ENCODE data around the gene CASZ1. TPM values are rescaled to one million over a fixed set of nuclear protein-coding genes. Genes with fewer than 3 reads are reported as not detected.
A peak's percentile ranks its signal among the peaks of the same experiment; 100 is the strongest.

Gene CASZ1
- total RNA-seq, 2 donors from 2014 or later: 18.4 to 21.5 TPM

DNA sequence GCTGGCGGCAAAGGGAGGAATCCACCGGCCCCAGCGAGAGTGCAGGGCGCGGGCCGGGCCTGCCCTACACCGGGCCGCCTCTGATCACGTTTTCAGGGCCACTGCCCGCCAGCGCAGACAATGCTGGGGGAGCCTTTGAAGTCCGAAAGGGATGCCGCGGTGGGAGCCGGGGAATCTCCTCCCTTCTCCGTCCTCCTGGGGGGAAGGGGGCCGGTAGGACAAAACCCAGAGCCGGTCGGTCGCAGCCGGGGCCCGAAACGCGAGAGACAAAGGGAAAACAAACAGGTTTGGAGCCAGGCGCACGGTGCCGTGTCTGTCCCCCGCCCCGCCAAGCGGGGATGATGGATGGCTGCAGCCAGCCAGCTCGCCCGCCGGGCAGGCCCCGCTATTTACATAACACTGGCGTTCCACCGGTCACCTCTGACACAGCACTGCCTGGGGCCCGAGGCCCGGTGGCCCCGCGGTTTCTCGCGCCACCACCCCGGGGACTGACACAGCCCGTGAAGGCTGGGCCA, 92.0 kb downstream of the CASZ1 start:
- intact Hi-C loops (cut with DNase I): no loop called here
- no peak for DNase-seq (ENCODE audit: low spot score)

GRCh38 chr1:10703702-10704101, 92.7 kb downstream of the CASZ1 start:
- DNase-seq (ENCODE audit: low spot score): no peak
- intact Hi-C loops (cut with DNase I): no loop called here

DNA sequence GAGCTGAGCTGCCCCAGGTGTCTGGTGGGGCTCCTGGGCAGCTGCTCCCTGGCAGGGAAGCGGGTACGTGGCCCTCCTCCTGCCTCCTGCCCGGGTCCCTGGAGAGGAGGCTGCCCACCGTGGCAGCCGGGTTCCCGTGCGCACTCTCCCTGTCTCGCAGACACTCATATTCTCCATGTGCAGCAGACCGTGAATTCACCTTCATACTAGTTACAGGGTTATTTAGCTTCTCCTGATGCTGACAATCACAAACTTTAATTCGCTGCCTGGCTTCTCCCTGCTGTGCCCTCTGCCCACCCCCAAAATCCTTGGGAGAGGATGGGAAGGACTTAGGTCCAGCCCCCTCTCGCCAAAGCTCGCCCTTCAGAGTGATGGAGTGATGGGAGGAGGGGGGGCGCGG, 95.3 kb downstream of the CASZ1 start:
- DNase-seq (ENCODE audit: low spot score): no peak
- intact Hi-C loops (cut with DNase I): no loop called here

GRCh38 chr1:10699470-10699835, 97.0 kb downstream of the CASZ1 start:
- no peak for DNase-seq (ENCODE audit: low spot score)
- intact Hi-C loops (cut with DNase I): loop anchor here in 1 of 2 donors (10.0 kb wide), 1 partner anchor 185 kb away; no protein-coding TSS in a partner anchor

DNA sequence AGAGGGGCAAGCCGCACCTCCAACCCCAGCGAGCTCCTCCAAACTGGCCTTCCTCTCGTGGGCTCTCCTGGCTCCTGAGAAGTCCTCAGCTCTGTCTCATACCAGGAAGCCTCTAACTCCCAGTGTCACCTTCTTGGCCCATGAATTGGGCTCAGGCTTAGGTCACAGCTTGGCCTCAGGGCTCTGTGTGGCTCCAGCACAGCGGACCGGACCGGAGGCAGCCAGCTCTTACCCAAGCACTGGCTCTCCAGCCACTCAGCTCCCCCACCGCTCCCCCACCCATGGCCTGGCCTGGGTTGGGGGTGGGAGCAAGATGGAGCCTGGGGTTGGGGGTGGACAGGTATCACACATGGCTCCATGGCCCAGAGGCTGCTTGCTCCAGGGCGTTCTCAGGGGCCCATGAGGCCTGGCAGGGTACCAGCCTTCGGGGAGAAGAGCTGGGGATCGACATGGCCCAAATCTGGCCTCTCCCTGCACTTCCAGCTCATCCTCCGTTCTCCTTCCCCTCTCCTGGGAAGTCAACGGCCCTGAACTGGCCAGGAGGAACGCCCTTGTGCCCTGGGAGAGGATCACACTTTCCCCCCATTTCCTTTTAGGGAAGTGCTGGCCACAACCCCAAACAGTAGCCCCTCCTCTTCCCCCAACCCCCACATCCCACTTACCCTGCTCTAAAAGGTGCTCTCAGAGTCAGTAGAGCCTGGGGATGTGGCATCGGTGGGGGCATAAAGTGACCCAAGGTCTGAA, 97.5 kb downstream of the CASZ1 start:
- intact Hi-C loops (cut with DNase I): loop anchor here in 1 of 2 donors (10.0 kb wide), 1 partner anchor 184 kb away; no protein-coding TSS in a partner anchor
- DNase-seq (ENCODE audit: low spot score): no peak

DNA sequence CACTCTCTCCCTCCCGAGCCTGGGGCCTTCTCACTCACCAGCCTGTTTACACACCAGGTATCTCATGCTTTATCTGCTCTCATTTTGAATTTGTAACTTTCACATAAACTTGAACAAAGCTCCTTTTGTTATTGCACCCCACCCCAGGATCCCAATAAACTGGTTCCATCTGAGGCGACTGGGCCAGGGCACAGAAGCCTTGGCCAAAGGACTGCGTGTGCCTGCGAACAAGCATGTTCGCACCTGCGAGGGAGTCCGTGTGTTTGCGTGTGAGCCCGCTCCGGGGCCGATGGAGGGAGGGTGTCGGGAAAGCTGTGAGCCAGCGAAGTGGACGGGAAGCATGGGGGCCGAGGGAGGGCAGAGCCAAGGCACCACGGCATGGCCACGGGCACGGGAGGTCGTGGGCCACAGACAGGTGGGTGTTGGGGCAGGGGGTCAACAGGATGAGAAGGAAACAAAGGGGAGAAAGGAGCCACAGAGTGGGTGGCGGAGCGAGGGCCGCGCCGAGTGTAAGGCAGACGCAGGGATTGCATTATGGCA, 98.8 kb downstream of the CASZ1 start:
- no peak for DNase-seq (ENCODE audit: low spot score)

GRCh38 chr1:10696977-10697376, 99.5 kb downstream of the CASZ1 start:
- intact Hi-C loops (cut with DNase I): loop anchor here in 1 of 2 donors (10.0 kb wide), 1 partner anchor 182 kb away; no protein-coding TSS in a partner anchor
- no peak for DNase-seq (ENCODE audit: low spot score)

More for the DNA sequence above, 98.8 kb downstream of the CASZ1 start:
- intact Hi-C loops (cut with DNase I): loop anchor here in 1 of 2 donors (10.0 kb wide), 1 partner anchor 183 kb away; no protein-coding TSS in a partner anchor

DNA sequence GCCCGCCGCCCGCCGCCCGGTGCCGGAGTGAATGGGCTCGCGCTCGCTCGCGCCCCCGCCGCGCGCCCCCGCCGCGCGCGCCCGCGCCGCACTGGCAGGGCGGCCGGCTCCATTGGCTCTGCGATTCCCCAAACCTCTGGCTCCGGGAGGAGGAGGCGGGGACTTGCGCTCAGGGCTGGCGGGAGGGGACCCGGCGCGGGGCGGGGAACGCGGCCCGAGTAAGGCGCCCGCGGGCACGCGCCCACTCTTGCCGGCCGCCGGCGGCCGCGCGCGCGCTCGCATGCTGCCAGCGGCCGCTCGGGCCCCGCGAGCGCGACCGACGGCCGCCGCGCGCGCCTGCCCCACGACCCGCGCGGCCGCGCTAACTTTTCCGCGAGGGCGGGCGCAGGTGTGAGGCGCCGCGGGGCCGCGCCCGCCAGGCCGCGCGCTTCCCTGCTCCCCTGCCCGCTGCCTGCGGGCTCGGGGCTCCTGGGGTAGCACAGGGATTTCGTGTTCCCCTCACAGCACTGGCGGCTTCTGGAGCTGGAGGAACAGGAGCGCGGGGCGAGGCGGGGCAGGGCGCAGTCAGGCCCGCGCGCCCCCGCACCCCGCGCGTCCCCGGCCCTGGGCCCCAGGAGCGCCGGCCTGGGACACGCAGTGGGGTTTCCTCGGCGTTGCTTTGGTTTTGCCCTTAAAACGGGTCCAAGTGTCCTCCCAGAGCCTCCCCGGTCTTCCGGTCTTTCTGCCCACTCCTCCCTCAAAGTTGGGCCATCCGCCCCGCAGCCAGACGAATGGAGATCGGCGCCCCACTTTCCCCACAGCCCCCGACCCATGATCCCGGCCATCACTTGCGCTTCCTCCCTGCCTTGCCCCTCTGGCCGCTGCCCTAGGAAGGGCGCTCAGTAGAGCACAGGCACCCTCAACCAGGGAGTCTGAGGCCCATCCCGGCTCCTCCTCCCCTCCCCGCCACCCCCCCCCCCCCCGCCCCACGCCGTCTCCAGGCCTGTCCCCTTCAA, 101.5 kb downstream of the CASZ1 start:
- intact Hi-C loops (cut with DNase I): loop anchor here in 1 of 2 donors (10.0 kb wide), 1 partner anchor 180 kb away; no protein-coding TSS in a partner anchor
- peak; percentile 95 for DNase-seq (ENCODE audit: low spot score)

DNA sequence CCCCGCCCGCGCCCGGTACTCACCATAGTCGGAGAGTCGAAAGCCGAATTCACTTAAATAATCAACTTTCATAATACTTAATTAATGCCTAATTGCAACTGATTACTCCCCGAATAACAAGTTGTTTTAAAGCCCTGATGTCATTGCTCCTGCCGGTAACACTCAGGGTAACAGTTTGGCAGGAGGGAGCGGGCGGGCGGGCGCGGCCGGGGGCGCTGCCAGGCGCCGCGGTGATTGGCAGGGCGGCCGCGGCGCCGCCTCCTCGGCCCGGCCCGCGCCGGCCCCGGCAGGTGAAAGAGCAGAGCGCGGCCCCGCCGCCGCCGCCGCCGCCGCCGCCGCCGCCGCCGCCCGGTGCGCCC, 102.2 kb downstream of the CASZ1 start:
- intact Hi-C loops (cut with DNase I): loop anchor here in 1 of 2 donors (10.0 kb wide), 1 partner anchor 179 kb away; no protein-coding TSS in a partner anchor
- DNase-seq (ENCODE audit: low spot score): no peak

- intact Hi-C loops (cut with DNase I): loop anchor here in 1 of 2 donors (10.0 kb wide), 1 partner anchor 179 kb away; no protein-coding TSS in a partner anchor
Measured at GRCh38 chr1:10693497-10694273, 102.8 kb downstream of the CASZ1 start.

GRCh38 chr1:10693152-10693496, 103.3 kb downstream of the CASZ1 start:
- intact Hi-C loops (cut with DNase I): loop anchor here in 1 of 2 donors (10.0 kb wide), 1 partner anchor 178 kb away; no protein-coding TSS in a partner anchor
- no peak for DNase-seq (ENCODE audit: low spot score)

More at GRCh38 chr1:10693497-10694273, 102.8 kb downstream of the CASZ1 start:
- no peak for DNase-seq (ENCODE audit: low spot score)

DNA sequence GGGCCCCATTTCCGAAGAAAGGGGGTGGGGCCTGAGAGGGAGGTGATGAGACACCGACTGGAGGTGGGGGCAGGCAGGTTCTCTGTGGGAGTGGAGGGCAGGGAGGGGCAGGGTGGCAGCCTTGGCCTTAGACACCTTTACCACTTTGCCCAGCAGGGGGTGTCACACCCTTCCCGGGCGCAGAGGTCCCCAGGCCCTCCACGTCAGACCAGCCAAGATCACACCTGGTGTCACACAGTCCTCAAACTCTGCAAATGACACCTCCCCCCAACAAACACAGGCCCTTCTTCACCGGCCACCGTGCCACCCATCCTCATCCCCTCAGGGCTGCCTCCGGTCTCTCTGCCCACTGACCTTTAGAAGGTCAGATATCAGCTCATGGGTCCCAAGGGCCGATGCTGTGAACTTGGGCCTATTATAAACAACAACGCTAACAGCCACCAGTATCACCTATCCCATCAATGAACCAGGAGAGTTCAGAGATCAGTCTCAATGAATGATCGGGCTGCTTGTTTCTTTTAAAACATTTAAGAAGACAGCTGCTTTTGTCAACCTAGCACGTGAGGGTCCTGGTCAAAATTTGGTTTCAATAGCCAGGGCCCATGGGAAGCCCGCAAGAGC, 103.9 kb downstream of the CASZ1 start:
- DNase-seq (ENCODE audit: low spot score): no peak
- intact Hi-C loops (cut with DNase I): loop anchor here in 1 of 2 donors (10.0 kb wide), 1 partner anchor 178 kb away; no protein-coding TSS in a partner anchor

- no peak for DNase-seq (ENCODE audit: low spot score)
- intact Hi-C loops (cut with DNase I): loop anchor here in 1 of 2 donors (10.0 kb wide), 1 partner anchor 177 kb away; no protein-coding TSS in a partner anchor
Measured at GRCh38 chr1:10691740-10692125, 104.7 kb downstream of the CASZ1 start.

- intact Hi-C loops (cut with DNase I): loop anchor here in 1 of 2 donors (10.0 kb wide), 1 partner anchor 176 kb away; no protein-coding TSS in a partner anchor
- no peak for DNase-seq (ENCODE audit: low spot score)
Measured at GRCh38 chr1:10691075-10691739, 105.2 kb downstream of the CASZ1 start.

- no peak for DNase-seq (ENCODE audit: low spot score)
- intact Hi-C loops (cut with DNase I): loop anchor here in 1 of 2 donors (10.0 kb wide), 1 partner anchor 176 kb away; no protein-coding TSS in a partner anchor
Measured at GRCh38 chr1:10690484-10690883, 106.0 kb downstream of the CASZ1 start.

- no peak for DNase-seq (ENCODE audit: low spot score)
- intact Hi-C loops (cut with DNase I): loop anchor here in 1 of 2 donors (10.0 kb wide), 1 partner anchor 56 kb away; no protein-coding TSS in a partner anchor
Measured at GRCh38 chr1:10688409-10688786, 108.0 kb downstream of the CASZ1 start.

DNA sequence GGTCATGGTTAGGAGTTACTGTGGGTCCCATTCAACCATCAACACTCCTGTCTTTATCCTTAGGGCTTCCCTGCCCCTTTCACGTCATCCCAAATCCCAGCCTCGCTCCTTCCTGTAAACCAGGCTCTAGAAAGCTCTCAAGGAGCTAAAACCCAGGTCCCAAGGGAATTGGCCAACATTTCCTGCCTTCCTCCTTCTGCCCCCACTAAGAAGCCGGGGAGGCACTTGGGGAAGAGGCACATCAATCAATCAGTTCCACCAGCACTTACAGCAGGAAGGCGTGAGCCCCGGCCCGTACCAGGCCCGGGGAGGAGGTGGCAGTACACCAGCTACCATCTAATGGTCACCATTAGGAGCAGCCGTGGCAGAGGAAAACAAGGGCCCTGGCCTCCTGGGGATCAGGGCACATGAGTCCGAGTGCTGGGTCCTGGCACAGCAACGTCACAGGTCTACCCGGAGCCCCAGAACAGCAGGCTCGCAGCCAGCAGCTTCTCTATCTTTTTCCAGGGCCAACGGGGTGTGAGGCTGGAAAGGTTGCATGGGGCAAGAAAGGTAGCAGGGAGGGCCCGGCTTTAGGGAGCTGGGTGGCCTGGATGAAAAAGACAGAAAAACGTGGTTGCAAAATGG, 108.6 kb downstream of the CASZ1 start:
- DNase-seq (ENCODE audit: low spot score): no peak
- intact Hi-C loops (cut with DNase I): loop anchor here in 1 of 2 donors (10.0 kb wide), 1 partner anchor 57 kb away; no protein-coding TSS in a partner anchor

All from posterior vena cava (tissue), 2 donors.